GM18951 (cell line): Measurements from ENCODE around the gene TSFM.

Experiments used
- POLR2A ChIP-seq: IDR thresholded peaks from 4 replicates; pipeline ENCODE4 v1.6.1; 2011; ENCODE audit warnings: mild to moderate bottlenecking; ENCODE audit not compliant: insufficient read length, insufficient read depth; ENCODE audit errors: extremely low read depth
- in situ Hi-C: fragments of 300-500 bp; cut with MboI; formaldehyde crosslinking; loops from one replicate; pipeline ENCODE4 v1.12.0; 2022; ENCODE audit warnings: low sequenced_read_pairs, mixed read lengths, inconsistent platforms; ENCODE audit not compliant: unreplicated experiment

Gene TSFM

GRCh38 chr12:57846577-57847319, 64.2 kb downstream of the TSFM start, which contains the start of gene CTDSP2:
Gene CTDSP2, minus strand, starts transcription at chr12:57846729. Its CDS starts 294 bp downstream, at chr12:57846435.
- TF ChIP-seq POLR2A, result peak; percentile 36
- in situ Hi-C loops, result no loop called here
